RWPE2 (cell line): ENCODE results near the gene PIGL.

Source experiments
- ATAC-seq: fragments of 200-7000 bp; cut with Tn5 transposase; 3 replicates; pipeline ENCODE4 v1.9.1; 2021; ENCODE audit warnings: low read depth
- DNase-seq: peaks from one replicate; pipeline ENCODE4 v3.0.0-alpha.2; 2020; ENCODE audit warnings: low spot score
- H3K27ac ChIP-seq: fragments of 450-650 bp; 2 replicates; pipeline ENCODE4 v1.5.1; 2017; ENCODE audit warnings: mild to moderate bottlenecking; ENCODE audit not compliant: poor library complexity, severe bottlenecking
- H3K27me3 ChIP-seq: fragments of 250-450 bp; sonication (Bioruptor Pico); 2 replicates; pipeline ENCODE4 v1.5.1; 2021; ENCODE audit warnings: mild to moderate bottlenecking, moderate library complexity; ENCODE audit not compliant: insufficient read depth, poor library complexity, severe bottlenecking
- H3K36me3 ChIP-seq: fragments of 250-450 bp; sonication (Bioruptor Pico); 2 replicates; pipeline ENCODE4 v1.5.1; 2020; ENCODE audit warnings: low read depth, mild to moderate bottlenecking, moderate library complexity
- H3K4me1 ChIP-seq: fragments of 250-450 bp; sonication (Bioruptor Pico); 2 replicates; pipeline ENCODE4 v1.5.1; 2021; ENCODE audit warnings: mild to moderate bottlenecking, moderate library complexity; ENCODE audit not compliant: insufficient read depth, poor library complexity, severe bottlenecking
- H3K4me3 ChIP-seq: fragments of 250-450 bp; sonication (Bioruptor Pico); 2 replicates; pipeline ENCODE4 v1.5.1; 2021; ENCODE audit warnings: mild to moderate bottlenecking, moderate library complexity; ENCODE audit not compliant: severe bottlenecking
- H3K9me3 ChIP-seq: fragments of 250-450 bp; sonication (Bioruptor Pico); 2 replicates; pipeline ENCODE4 v1.5.1; 2021; ENCODE audit warnings: mild to moderate bottlenecking, moderate library complexity; ENCODE audit not compliant: severe bottlenecking
- CTCF ChIP-seq: fragments of 450-650 bp; IDR thresholded peaks from one replicate; pipeline ENCODE4 v1.5.1; 2017; ENCODE audit warnings: mild to moderate bottlenecking, moderate library complexity; ENCODE audit not compliant: poor library complexity, severe bottlenecking

Gene PIGL

GRCh38 chr17:16348586-16348985, 131.6 kb downstream of the PIGL start:
- ATAC-seq (no peak), DNase-seq (no peak)
- Histone ChIP-seq H3K4me3 (no peak overlapping the region), H3K27ac (no peak overlapping the region), H3K27me3 (no peaks in the 10 kb centered on the region), H3K36me3 (peaks cover 13% of the 10 kb centered on the region), H3K9me3 (no peaks in the 10 kb centered on the region), H3K4me1 (no peaks in the 10 kb centered on the region)
- TF ChIP-seq CTCF, result no peak

GRCh38 chr17:16349431-16349830, 132.4 kb downstream of the PIGL start:
- peaks cover 3% of the 10 kb centered on the region for H3K4me1 ChIP-seq
- ATAC-seq, result no peak
- TF ChIP-seq CTCF, result no peak
- no peaks in the 10 kb centered on the region for H3K9me3 ChIP-seq
- peaks cover 13% of the 10 kb centered on the region for H3K36me3 ChIP-seq
- H3K27ac ChIP-seq, result no peak overlapping the region
- no peak overlapping the region for H3K4me3 ChIP-seq
- no peaks in the 10 kb centered on the region for H3K27me3 ChIP-seq
- DNase-seq, result no peak

GRCh38 chr17:16351831-16352230, 134.8 kb downstream of the PIGL start:
- ATAC-seq, result no peak
- peaks cover 13% of the 10 kb centered on the region for H3K36me3 ChIP-seq
- no peaks in the 10 kb centered on the region for H3K9me3 ChIP-seq
- no peak for DNase-seq
- no peak for TF ChIP-seq CTCF
- H3K4me1 ChIP-seq, result peaks cover 3% of the 10 kb centered on the region
- no peaks in the 10 kb centered on the region for H3K27me3 ChIP-seq
- no peak overlapping the region for H3K27ac ChIP-seq
- H3K4me3 ChIP-seq, result peak overlapping the region; percentile 100

- Histone ChIP-seq H3K36me3 (peaks cover 13% of the 10 kb centered on the region), H3K27me3 (no peaks in the 10 kb centered on the region), H3K9me3 (no peaks in the 10 kb centered on the region), H3K4me3 (peak overlapping the region; percentile 100), H3K4me1 (peaks cover 3% of the 10 kb centered on the region), H3K27ac (no peak overlapping the region)
- no peak for TF ChIP-seq CTCF
- DNase-seq (no peak), ATAC-seq (peak; percentile 59)
Observed at GRCh38 chr17:16352303-16352666, 135.3 kb downstream of the PIGL start.

GRCh38 chr17:16352667-16353316, 135.8 kb downstream of the PIGL start:
- ATAC-seq (peak; percentile 57), DNase-seq (peak; percentile 59)
- TF ChIP-seq CTCF, result no peak
- H3K27me3 ChIP-seq, result no peaks in the 10 kb centered on the region
- peaks cover 13% of the 10 kb centered on the region for H3K36me3 ChIP-seq
- H3K9me3 ChIP-seq, result no peaks in the 10 kb centered on the region
- peak overlapping the region; percentile 20 for H3K27ac ChIP-seq
- H3K4me1 ChIP-seq, result peaks cover 3% of the 10 kb centered on the region
- peak overlapping the region; percentile 100 for H3K4me3 ChIP-seq
